ENCODE results near the gene TLX2. TPM values are rescaled to one million over a fixed set of nuclear protein-coding genes. Genes with fewer than 3 reads are reported as not detected.

Gene TLX2
- total and polyA plus RNA-seq, 2 of the 13 experiments (the other 11 are each of a cell fraction or from before 2014, with no cell fraction given) = 0.05 to 0.20 TPM

GRCh38 chr2:74472086-74472944 is 41.9 kb upstream of the TLX2 start, which contains the start of gene MRPL53 (continued):
- TF ChIP-seq ZNF180 (CRISPR knock-in tag; IDR thresholded peaks at IDR 0.05; ENCODE audit: borderline replicate concordance, low read depth) (peak; percentile 35; the same call in 1 of the 2 replicates), TRIM22 (IDR thresholded peaks at IDR 0.05) (no peak), ZBTB42 (CRISPR knock-in tag; IDR thresholded peaks at IDR 0.05) (no peak; the same call in none of the 2 replicates)

GRCh38 chr2:74472945-74473258 is 41.3 kb upstream of the TLX2 start:
- FAIRE-seq = no peak
- BruUV-seq (replicated peaks) = TSS peak; percentile 90
- ChIA-PET CTCF (ENCODE audit: low intra/inter-chr PET ratio, low total read pairs) (no interaction called here), POLR2A (interaction anchor here (0.8 to 20.6 kb wide), 15 partner anchors 9 to 274 kb away, joined by 3 to 795 read pairs (median 12); partner anchors contain the start of genes AUP1, CCDC142, DQX1 and HTRA2)
- Histone ChIP-seq H3K27me3 (ENCODE audit: control insufficient read depth in 1 of 2, insufficient read depth in 2 of 2, low read length in 2 of 2) (no peaks in the 10 kb centered on the region; a peak in 1 of 5 replicates), H3K4me1 (ENCODE audit: insufficient read depth, low read length) (peaks cover 52% of the 10 kb centered on the region), H2AFZ (ENCODE audit: low read length) (peak overlapping the region; percentile 21), H3K36me3 (replicated peaks in 1 of 2; ENCODE audit: control insufficient read depth in 1 of 2, insufficient read depth in 2 of 2, low read length in 2 of 2) (peaks cover 7 to 20% of the 10 kb centered on the region in 2 experiments), H3K9me3 (ENCODE audit: low read length) (no peaks in the 10 kb centered on the region), H3K4me3 (replicated peaks in 1 of 3; ENCODE audit: insufficient read depth in 1 of 3, low read depth in 2 of 3, low read length in 3 of 3) (peak overlapping the region; percentile 67 to 91 (median 83)), H3K79me2 (ENCODE audit: insufficient read depth, low read length) (peaks cover 7% of the 10 kb centered on the region), H3K9ac (ENCODE audit: insufficient read depth, low read depth, low read length) (peak overlapping the region; percentile 86), H3K27ac (ENCODE audit: extremely low read length, insufficient read depth, low read length) (peak overlapping the region; percentile 83), H3K4me2 (ENCODE audit: low read depth, low read length) (peak overlapping the region; percentile 95), H4K20me1 (ENCODE audit: insufficient read depth, low read length) (no peaks in the 10 kb centered on the region)
- 3% methylated on average over 7 of the region's 7 CpGs for WGBS (ENCODE audit: low lambda C conversion rate)
- in situ Hi-C loops (cut with HindIII; ENCODE audit: extremely low pct_ligation_motif_present, low pct_unique_long_range_greater_than_20kb) (no loop called here), intact Hi-C loops (cut with micrococcal nuclease; ENCODE audit: unreplicated experiment) (loop anchor here (1.0 to 2.0 kb wide), 2 partner anchors 14 to 56 kb away; partner anchors contain the start of genes AUP1, HTRA2 and WBP1)
- no peak for DNase-seq (ENCODE audit: low spot score)
- peak; percentile 0; the same call in 1 of the 3 replicates for ATAC-seq
- peak; percentile 80 for TF ChIP-seq ZNF263 (CRISPR knock-in tag; IDR thresholded peaks at IDR 0.05)
- TF ChIP-seq ZNF12 (CRISPR knock-in tag; IDR thresholded peaks at IDR 0.05) = 0 out of 2 replicates have a peak, but pooled peaks have one; percentile 18
- TF ChIP-seq ZSCAN21 (CRISPR knock-in tag; IDR thresholded peaks at IDR 0.05; ENCODE audit: borderline replicate concordance) = no peak
- TF ChIP-seq ZNF772 (CRISPR knock-in tag; IDR thresholded peaks at IDR 0.05) = 0 out of 2 replicates have a peak, but pooled peaks have one; percentile 3
- no peak for TF ChIP-seq ZNF737 (CRISPR knock-in tag; IDR thresholded peaks at IDR 0.05; ENCODE audit: borderline replicate concordance)
- TF ChIP-seq ZNF468 (CRISPR knock-in tag; IDR thresholded peaks at IDR 0.05) = no peak
- TF ChIP-seq ZBTB34 (CRISPR knock-in tag; IDR thresholded peaks at IDR 0.05) = 0 out of 2 replicates have a peak, but pooled peaks have one; percentile 9
- TF ChIP-seq ZNF224 (CRISPR knock-in tag; IDR thresholded peaks at IDR 0.05) = 0 out of 2 replicates have a peak, but pooled peaks have one; percentile 36
- 0 out of 2 replicates have a peak, but pooled peaks have one; percentile 3 for TF ChIP-seq ZNF549 (CRISPR knock-in tag; IDR thresholded peaks at IDR 0.05)
- TF ChIP-seq ZNF34 (CRISPR knock-in tag; IDR thresholded peaks at IDR 0.05; ENCODE audit: borderline replicate concordance) = 0 out of 2 replicates have a peak, but pooled peaks have one; percentile 21
- TF ChIP-seq BRCA1 (CRISPR knock-in tag; IDR thresholded peaks at IDR 0.05) = peak; percentile 0; the same call in 1 of the 2 replicates
- TF ChIP-seq ZNF703 (CRISPR knock-in tag; IDR thresholded peaks at IDR 0.05; ENCODE audit: borderline replicate concordance) = 0 out of 2 replicates have a peak, but pooled peaks have one; percentile 36
- TF ChIP-seq NFIC (IDR thresholded peaks at IDR 0.05; ENCODE audit: low read length) = 0 out of 2 replicates have a peak, but pooled peaks have one; percentile 43
- no peak for TF ChIP-seq TSC22D2 (CRISPR knock-in tag; IDR thresholded peaks at IDR 0.05; ENCODE audit: borderline replicate concordance)

Measured in HepG2 (cell line).